H1 (cell line): Measurements from ENCODE around the gene AP5M1. TPM values are rescaled to one million over a fixed set of nuclear protein-coding genes. Genes with fewer than 3 reads are reported as not detected.

Experiments
- CTCF ChIA-PET: fragments of 300-600 bp; sonication (Branson Sonifier 250); formaldehyde crosslinking; loops from one replicate; lab custom pipeline; 2021; ENCODE audit not compliant: partially characterized antibody; lab: Charles Lee
- POLR2A ChIA-PET: fragments of 300-600 bp; sonication (Branson Sonifier 250); formaldehyde crosslinking; loops from one replicate; lab custom pipeline; 2021; ENCODE audit warnings: inconsistent platforms; ENCODE audit not compliant: partially characterized antibody; lab: Charles Lee
- DNase-seq, 2 experiments: peaks; one replicate each; pipeline versions ENCODE4 v3.0.0 to v3.0.0-alpha.2; 2010 to 2022; ENCODE audit warnings: low spot score in 2 of 2, low read depth in 1 of 2, mixed read lengths in 1 of 2
- FAIRE-seq: peaks from 2 replicates; lab custom pipeline; 2011; peaks lifted over from hg19 to GRCh38; lab: Jason Lieb, UNC
- H2AFZ ChIP-seq: 2 replicates; pipeline ENCODE4 v1.8.1; 2012; ENCODE audit warnings: low read length, inconsistent platforms
- H2AK5ac ChIP-seq: 2 replicates; pipeline ENCODE4 v1.6.1; 2013; ENCODE audit warnings: low read depth, low read length
- H2BK120ac ChIP-seq: replicated peaks from 2 replicates; pipeline ENCODE3; 2013; ENCODE audit warnings: low read depth, low read length, inconsistent platforms
- H2BK12ac ChIP-seq: 2 replicates; pipeline ENCODE4 v1.6.1; 2013; ENCODE audit warnings: low read depth, low read length
- H2BK15ac ChIP-seq: 2 replicates; pipeline ENCODE4 v1.6.1; 2013; ENCODE audit warnings: low read length
- H2BK20ac ChIP-seq: 2 replicates; pipeline ENCODE4 v1.6.1; 2013; ENCODE audit warnings: low read length
- H2BK5ac ChIP-seq: 2 replicates; pipeline ENCODE4 v1.6.1; 2013; ENCODE audit warnings: low read depth, low read length
- H3K14ac ChIP-seq: 2 replicates; pipeline ENCODE4 v1.6.1; 2013; ENCODE audit warnings: inconsistent platforms; ENCODE audit not compliant: insufficient read length
- H3K18ac ChIP-seq: 2 replicates; pipeline ENCODE4 v1.6.1; 2013; ENCODE audit warnings: low read length; ENCODE audit errors: extremely low read depth
- H3K23ac ChIP-seq: 2 replicates; pipeline ENCODE4 v1.6.1; 2013; ENCODE audit warnings: inconsistent platforms; ENCODE audit not compliant: insufficient read length
- H3K23me2 ChIP-seq: 2 replicates; pipeline ENCODE4 v1.6.1; 2013; ENCODE audit warnings: low read depth, low read length
- H3K27ac ChIP-seq: 2 replicates; pipeline ENCODE4 v1.6.1; 2011; ENCODE audit warnings: low read depth, low read length, inconsistent platforms
- H3K27me3 ChIP-seq, 4 experiments: replicated peaks in 1 of 4; 1 replicate in 1 of 4; 2 replicates in 3 of 4; pipeline versions ENCODE4 v1.6.1 to v1.8.1; 2011 to 2013; ENCODE audit warnings: low read length in 3 of 4, mild to moderate bottlenecking in 3 of 4, inconsistent platforms in 2 of 4, mixed read lengths in 2 of 4, moderate library complexity in 1 of 4; ENCODE audit not compliant: control insufficient read depth in 3 of 4, insufficient read depth in 3 of 4; ENCODE audit errors: extremely low read depth in 1 of 4
- H3K36me3 ChIP-seq, 4 experiments: 2 replicates each; pipeline versions ENCODE4 v1.6.1 to v1.8.1; 2011 to 2013; ENCODE audit warnings: mild to moderate bottlenecking in 4 of 4, low read length in 3 of 4, moderate library complexity in 2 of 4, control low read depth in 1 of 4, inconsistent platforms in 1 of 4; ENCODE audit not compliant: insufficient read depth in 4 of 4, control insufficient read depth in 2 of 4
- H3K4ac ChIP-seq: replicated peaks from 2 replicates; pipeline ENCODE3; 2013; ENCODE audit warnings: low read length, low read depth, mixed read lengths, inconsistent platforms; ENCODE audit not compliant: insufficient read length
- H3K4me1 ChIP-seq, 4 experiments: replicated peaks in 1 of 4; 1 replicate in 1 of 4; 2 replicates in 3 of 4; pipeline versions ENCODE4 v1.6.1 to v1.8.1; 2011 to 2013; ENCODE audit warnings: low read length in 3 of 4, inconsistent platforms in 2 of 4, mixed read lengths in 1 of 4; ENCODE audit not compliant: insufficient read depth in 4 of 4, control insufficient read depth in 3 of 4
- H3K4me2 ChIP-seq, 2 experiments: 2 replicates each; pipeline versions ENCODE4 v1.6.1 to v1.8.1; 2011 to 2013; ENCODE audit warnings: low read depth in 2 of 2, low read length in 2 of 2, control low read depth in 1 of 2, inconsistent platforms in 1 of 2, mild to moderate bottlenecking in 1 of 2; ENCODE audit not compliant: insufficient read depth in 1 of 2
- H3K4me3 ChIP-seq, 4 experiments: fragments of 200-600, 300-600 bp in 1 of 4; sonication (generic), shearing (Covaris generic), sonication (Bioruptor Twin) in 1 of 4; 2 replicates each; pipeline versions ENCODE4 v1.5.1 to v1.8.1; 2011 to 2016; ENCODE audit warnings: low read length in 4 of 4, low read depth in 3 of 4, control low read depth in 2 of 4, inconsistent platforms in 2 of 4, mild to moderate bottlenecking in 2 of 4, mixed read lengths in 1 of 4, moderate library complexity in 1 of 4; ENCODE audit not compliant: insufficient read depth in 2 of 4; ENCODE audit errors: extremely low read depth in 1 of 4
- H3K56ac ChIP-seq: replicated peaks from 2 replicates; pipeline ENCODE3; 2013; ENCODE audit warnings: low read depth, mild to moderate bottlenecking, mixed read lengths, low read length, inconsistent platforms; ENCODE audit not compliant: insufficient read length
- H3K79me1 ChIP-seq: 2 replicates; pipeline ENCODE4 v1.6.1; 2013; ENCODE audit warnings: low read depth, low read length, control low read depth
- H3K79me2 ChIP-seq, 2 experiments: 2 replicates each; pipeline versions ENCODE4 v1.6.1 to v1.8.1; 2012 to 2013; ENCODE audit warnings: low read length in 2 of 2, mild to moderate bottlenecking in 2 of 2, inconsistent platforms in 1 of 2; ENCODE audit not compliant: insufficient read depth in 2 of 2, control insufficient read depth in 1 of 2
- H3K9ac ChIP-seq, 4 experiments: replicated peaks in 1 of 4; 1 replicate in 1 of 4; 2 replicates in 3 of 4; pipeline versions ENCODE4 v1.6.1 to v1.8.1; 2011 to 2013; ENCODE audit warnings: low read depth in 3 of 4, low read length in 3 of 4, control low read depth in 2 of 4, mild to moderate bottlenecking in 2 of 4, moderate library complexity in 2 of 4, inconsistent platforms in 1 of 4; ENCODE audit errors: extremely low read depth in 1 of 4
- H3K9me3 ChIP-seq, 2 experiments: 2 replicates each; pipeline versions ENCODE4 v1.6.1 to v1.8.1; 2012 to 2013; ENCODE audit warnings: mild to moderate bottlenecking in 2 of 2, moderate library complexity in 2 of 2, control low read depth in 1 of 2, inconsistent platforms in 1 of 2, low read depth in 1 of 2, low read length in 1 of 2, mixed read lengths in 1 of 2; ENCODE audit not compliant: insufficient read depth in 2 of 2
- H4K20me1 ChIP-seq, 2 experiments: replicated peaks in 1 of 2; 2 replicates each; pipeline versions ENCODE3 to v1.8.1; 2011 to 2013; ENCODE audit warnings: inconsistent platforms in 2 of 2, low read length in 2 of 2, mild to moderate bottlenecking in 1 of 2; ENCODE audit not compliant: insufficient read depth in 2 of 2, control insufficient read depth in 1 of 2
- H4K5ac ChIP-seq: 2 replicates; pipeline ENCODE4 v1.6.1; 2013; ENCODE audit warnings: low read length, low read depth, mixed read lengths, inconsistent platforms; ENCODE audit not compliant: insufficient read length
- H4K8ac ChIP-seq: 2 replicates; pipeline ENCODE4 v1.8.0; 2013; ENCODE audit warnings: mild to moderate bottlenecking, moderate library complexity, low read length, inconsistent platforms; ENCODE audit not compliant: insufficient read depth; ENCODE audit errors: extremely low read depth
- H4K91ac ChIP-seq: replicated peaks from 2 replicates; pipeline ENCODE3; 2013; ENCODE audit warnings: low read length, mixed read lengths, inconsistent platforms; ENCODE audit not compliant: insufficient read length
- BRCA1 ChIP-seq: IDR thresholded peaks from 2 replicates; pipeline ENCODE4 v1.6.1; 2012; ENCODE audit warnings: low read depth, low read length, improper control_type of control experiment
- CBX8 ChIP-seq: fragments of 300-800, 300-1000 bp; sonication (generic); IDR thresholded peaks from 2 replicates; pipeline ENCODE4 v1.7.1; 2016; ENCODE audit warnings: low read depth, low read length, borderline replicate concordance
- CHD1 ChIP-seq: IDR thresholded peaks from 2 replicates; pipeline ENCODE4 v1.6.1; 2012; ENCODE audit warnings: low read depth, low read length, improper control_type of control experiment
- TCF12 ChIP-seq: IDR thresholded peaks from 2 replicates; pipeline ENCODE4 v1.6.1; 2011; ENCODE audit warnings: low read depth, mild to moderate bottlenecking, low read length
- WGBS, 2 experiments: shearing (Covaris generic) in 1 of 2; methylation state at CpG; one replicate each; pipeline versions ENCODE4 v1.1.6 to v1.1.7; 2013 to 2015; ENCODE audit warnings: low lambda C conversion rate in 2 of 2, mixed read lengths in 2 of 2, inconsistent platforms in 1 of 2, low coverage in 1 of 2, missing lambda C conversion rate in 1 of 2; ENCODE audit not compliant: insufficient replicate concordance in 2 of 2, insufficient coverage in 1 of 2, insufficient read length in 1 of 2; ENCODE audit errors: extremely low coverage in 1 of 2, missing lambda C conversion rate in 1 of 2; 5-methylcytosine and 5-hydroxymethylcytosine counted together
- polyA plus RNA-seq, 7 experiments: library from polyadenylated mRNA; depleted of rRNA in 3 of 7; stranded (reverse) in 5 of 7; unstranded in 2 of 7; fragments of >200 nt in 5 of 7; fragments of 200-250 nt in 2 of 7; gene quantifications; 1 replicate in 5 of 7; 2 replicates in 1 of 7; 4 replicates in 1 of 7; pipeline versions ENCODE4 v1.2.1 to v1.2.3, GENCODE V29; 2011 to 2013; ENCODE audit warnings: missing spikeins in 2 of 7, mixed read lengths in 2 of 7
- total RNA-seq: library from RNA; stranded (reverse); fragmentation: NEBNext Ultra II Directional; extraction: Animal tissue kit (Norgen Biotek cat#: 25700); gene quantifications from 2 replicates; pipeline ENCODE4 v1.2.1, GENCODE V29; 2021

Gene AP5M1
- total and polyA plus RNA-seq, 2 of the 8 experiments (the other 6 are each of a cell fraction or from before 2014, with no cell fraction given): 20.9 to 51.9 TPM

- DNase-seq (no peak), FAIRE-seq (no peak)
- no peak overlapping the region for H3K14ac ChIP-seq
- H3K18ac ChIP-seq: no peak overlapping the region
- no peak overlapping the region for H3K27ac ChIP-seq
- peaks cover 10 to 61% of the 10 kb centered on the region in 2 experiments; a peak in 3 of 4 replicates for H3K79me2 ChIP-seq
- H2BK5ac ChIP-seq: no peak overlapping the region
- no peak overlapping the region for H3K4ac ChIP-seq
- no peak overlapping the region for H3K9ac ChIP-seq
- no peaks in the 10 kb centered on the region for H3K27me3 ChIP-seq
- no peak overlapping the region for H4K8ac ChIP-seq
- no peaks in the 10 kb centered on the region for H3K79me1 ChIP-seq
- POLR2A ChIA-PET: interaction anchor here (0.7 kb wide), 1 partner anchor 9 kb away, joined by 3 read pairs; no protein-coding TSS in a partner anchor
- H3K36me3 ChIP-seq: peaks cover 0 to 28% (median 10%) of the 10 kb centered on the region in 4 experiments; a peak in 6 of 8 replicates
- H2BK120ac ChIP-seq: no peak overlapping the region
- no peak overlapping the region for H2BK12ac ChIP-seq
- TF ChIP-seq CHD1 (no peak), BRCA1 (no peak), TCF12 (no peak), CBX8 (no peak)
- H3K4me2 ChIP-seq: no peak overlapping the region
- no peak overlapping the region for H2BK15ac ChIP-seq
- no peak overlapping the region for H2BK20ac ChIP-seq
- H3K4me3 ChIP-seq: no peak overlapping the region
- no peak overlapping the region for H3K23ac ChIP-seq
- CTCF ChIA-PET: interaction anchor here (0.8 kb wide), 1 partner anchor 15 kb away, joined by 4 read pairs; no protein-coding TSS in a partner anchor
- 88% methylated on average over 2 of the region's 2 CpGs; no CpG with 5 or more reads in 1 of the 2 experiments for WGBS, 2 experiments
- no peaks in the 10 kb centered on the region for H3K9me3 ChIP-seq
- no peak overlapping the region for H4K91ac ChIP-seq
- peaks cover 0 to 5% of the 10 kb centered on the region in 2 experiments for H4K20me1 ChIP-seq
- H3K4me1 ChIP-seq: no peaks in the 10 kb centered on the region; a peak in 1 of 7 replicates
- no peak overlapping the region for H2AFZ ChIP-seq
- no peak overlapping the region for H3K56ac ChIP-seq
- no peak overlapping the region for H2AK5ac ChIP-seq
- no peak overlapping the region for H4K5ac ChIP-seq
- H3K23me2 ChIP-seq: no peaks in the 10 kb centered on the region
These were observed 5.8 kb downstream of the AP5M1 start for GRCh38 chr14:57274551-57274950.
